Common myeloid progenitor, CD34-positive (primary cell): ENCODE data around the gene HFM1.

Source experiments
- CTCF ChIA-PET: fragments of 350-600 bp; sonication (Branson Sonifier 250); formaldehyde crosslinking; loops from one replicate; lab custom pipeline; 2021; ENCODE audit warnings: antibody characterized with exemption; lab: Charles Lee
- POLR2A ChIA-PET: fragments of 350-600 bp; sonication (Branson Sonifier 250); formaldehyde crosslinking; loops from one replicate; lab custom pipeline; 2021; ENCODE audit warnings: antibody characterized with exemption; lab: Charles Lee
- DNase-seq, 3 donors: peaks; one replicate each; pipeline versions ENCODE4 v3.0.0 to v3.0.0-alpha.2; 2013
- H3K27ac ChIP-seq, 2 experiments: 1 replicate in 1 of 2; 2 replicates in 1 of 2; pipeline ENCODE4 v1.7.0; 2013; ENCODE audit warnings: inconsistent platforms in 2 of 2, low read length in 2 of 2, mild to moderate bottlenecking in 2 of 2, low read depth in 1 of 2, moderate library complexity in 1 of 2; ENCODE audit not compliant: severe bottlenecking in 2 of 2, insufficient read depth in 1 of 2, poor library complexity in 1 of 2
- H3K27me3 ChIP-seq, 5 experiments: replicated peaks in 2 of 5; 1 replicate in 3 of 5; 2 replicates in 2 of 5; pipeline versions ENCODE4 v1.6.1 to v1.7.0; 2013; ENCODE audit warnings: low read length in 4 of 5, mild to moderate bottlenecking in 2 of 5, moderate library complexity in 2 of 5, inconsistent platforms in 1 of 5; ENCODE audit not compliant: insufficient read depth in 5 of 5, control insufficient read depth in 4 of 5
- H3K36me3 ChIP-seq, 4 experiments: 1 replicate in 2 of 4; 2 replicates in 2 of 4; pipeline versions ENCODE4 v1.6.1 to v1.7.0; 2013; ENCODE audit warnings: low read length in 3 of 4, control low read depth in 1 of 4, mild to moderate bottlenecking in 1 of 4; ENCODE audit not compliant: control insufficient read depth in 4 of 4, insufficient read depth in 4 of 4
- H3K4me1 ChIP-seq, 4 experiments: 1 replicate in 3 of 4; 2 replicates in 1 of 4; pipeline versions ENCODE4 v1.6.1 to v1.7.1; 2013; ENCODE audit warnings: low read length in 3 of 4, mild to moderate bottlenecking in 3 of 4, control low read depth in 1 of 4, inconsistent platforms in 1 of 4, moderate library complexity in 1 of 4; ENCODE audit not compliant: control insufficient read depth in 4 of 4, insufficient read depth in 4 of 4; ENCODE audit errors: control extremely low read depth in 1 of 4
- H3K4me3 ChIP-seq, 7 experiments: 1 replicate in 4 of 7; 2 replicates in 3 of 7; pipeline versions ENCODE4 v1.5.1 to v1.7.0; 2013; ENCODE audit warnings: mild to moderate bottlenecking in 7 of 7, low read length in 6 of 7, moderate library complexity in 6 of 7, inconsistent platforms in 2 of 7, low read depth in 2 of 7, control low read depth in 1 of 7; ENCODE audit not compliant: insufficient read depth in 4 of 7, control insufficient read depth in 1 of 7; ENCODE audit errors: extremely low read depth in 1 of 7
- H3K9me3 ChIP-seq, 5 experiments: 1 replicate in 4 of 5; 2 replicates in 1 of 5; pipeline versions ENCODE4 v1.6.1 to v1.7.1; 2013; ENCODE audit warnings: low read length in 4 of 5, mild to moderate bottlenecking in 2 of 5, inconsistent platforms in 1 of 5, low read depth in 1 of 5, moderate library complexity in 1 of 5; ENCODE audit not compliant: control insufficient read depth in 4 of 5, insufficient read depth in 2 of 5; ENCODE audit errors: control extremely low read depth in 1 of 5
- WGBS: methylation state at CpG from one replicate; pipeline ENCODE4 v1.1.5; 2013; ENCODE audit not compliant: insufficient coverage; 5-methylcytosine and 5-hydroxymethylcytosine counted together

HFM1 gene

DNA sequence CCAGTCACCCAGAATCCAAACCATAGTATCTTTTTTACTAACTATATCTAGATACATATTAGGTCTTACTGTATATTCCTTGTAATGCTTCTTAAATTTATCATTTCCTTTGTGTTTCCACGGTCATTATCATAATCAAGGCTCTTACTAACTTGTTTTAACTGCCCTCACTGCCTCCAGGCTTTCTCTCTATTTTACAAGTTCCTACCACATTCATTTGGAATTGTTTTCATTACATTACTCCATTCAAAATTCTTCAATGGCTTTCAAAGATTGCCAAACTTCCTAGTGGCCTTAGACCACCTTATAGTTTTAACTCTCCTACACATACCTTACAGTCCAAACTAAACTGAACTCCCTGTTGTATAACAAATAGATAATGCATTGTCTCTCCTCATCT is 6.3 kb downstream of the HFM1 start:
- POLR2A ChIA-PET: no interaction called here
- WGBS: 89% methylated on average over 1 of the region's 1 CpG
- Histone ChIP-seq H3K36me3 (no peaks in the 10 kb centered on the region), H3K27ac (no peak overlapping the region), H3K4me3 (no peak overlapping the region), H3K27me3 (no peaks in the 10 kb centered on the region), H3K9me3 (no peaks in the 10 kb centered on the region), H3K4me1 (no peaks in the 10 kb centered on the region)
- DNase-seq: no peak
- CTCF ChIA-PET: no interaction called here

DNA sequence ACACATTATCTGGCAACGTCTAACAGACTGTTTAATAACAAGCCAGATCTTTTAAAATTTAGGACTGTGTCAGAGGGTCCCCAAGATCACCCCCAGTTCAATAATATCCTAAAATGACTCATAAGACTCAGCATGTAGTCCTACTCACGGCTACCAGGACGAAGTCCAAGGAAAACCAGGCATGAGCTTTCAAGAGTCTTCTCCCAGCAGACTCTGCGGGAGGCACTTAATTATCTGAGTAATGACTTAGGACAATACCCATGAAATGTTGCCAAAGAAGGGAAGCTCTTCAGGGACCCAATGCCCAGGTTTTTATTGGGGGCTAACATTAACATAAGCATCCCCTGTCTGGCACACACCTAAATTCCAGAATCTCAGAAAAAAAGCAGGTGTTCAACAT is 7.0 kb downstream of the HFM1 start:
- POLR2A ChIA-PET: no interaction called here
- Histone ChIP-seq H3K4me1 (no peaks in the 10 kb centered on the region), H3K27me3 (no peaks in the 10 kb centered on the region), H3K36me3 (no peaks in the 10 kb centered on the region), H3K4me3 (no peak overlapping the region), H3K9me3 (no peaks in the 10 kb centered on the region), H3K27ac (no peak overlapping the region)
- WGBS: 100% methylated on average over 4 of the region's 4 CpGs
- CTCF ChIA-PET: no interaction called here
- no peak for DNase-seq

DNA sequence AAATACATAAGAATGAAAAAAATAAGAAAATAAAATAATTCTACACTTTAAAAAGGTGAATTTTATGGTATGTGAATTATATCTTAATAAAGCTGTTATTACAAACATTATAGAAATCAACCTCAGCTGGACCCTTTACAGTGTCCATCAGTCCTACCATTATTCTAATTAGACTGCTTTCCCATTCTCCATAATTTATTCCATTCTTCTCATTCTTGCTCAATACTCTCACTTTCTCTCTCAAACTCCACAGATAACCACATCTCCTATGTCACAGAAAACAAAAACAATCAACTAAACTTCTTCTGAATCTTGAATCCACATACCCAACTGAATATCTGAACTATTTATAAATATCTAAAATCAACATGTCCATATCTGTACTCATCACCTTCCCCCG is 11.6 kb downstream of the HFM1 start:
- Histone ChIP-seq H3K9me3 (no peaks in the 10 kb centered on the region), H3K36me3 (no peaks in the 10 kb centered on the region), H3K27ac (no peak overlapping the region), H3K4me1 (no peaks in the 10 kb centered on the region), H3K4me3 (no peak overlapping the region), H3K27me3 (no peaks in the 10 kb centered on the region)
- ChIA-PET CTCF (no interaction called here), POLR2A (no interaction called here)
- no peak for DNase-seq
- 100% methylated on average over 1 of the region's 1 CpG for WGBS

DNA sequence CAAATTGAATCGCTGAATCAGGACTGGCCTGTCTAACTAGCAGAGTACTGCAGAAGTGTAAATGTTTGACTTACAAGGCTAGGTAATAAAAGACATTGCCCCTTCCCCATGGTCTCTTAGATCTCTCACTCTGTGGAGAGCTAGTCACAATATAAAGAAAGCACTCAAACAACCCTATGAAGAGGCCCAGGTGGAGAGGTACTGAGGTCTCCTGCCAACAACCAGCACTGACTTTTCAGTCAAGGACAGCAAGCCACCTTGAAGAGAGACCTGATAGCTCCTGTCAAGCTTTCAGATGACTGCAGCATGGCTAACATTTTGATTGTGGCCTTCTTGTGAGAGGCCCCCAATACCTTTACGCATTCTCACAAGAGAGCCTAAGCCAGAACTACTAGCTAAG is 18.5 kb downstream of the HFM1 start:
- Histone ChIP-seq H3K27ac (no peak overlapping the region), H3K36me3 (no peaks in the 10 kb centered on the region), H3K9me3 (no peaks in the 10 kb centered on the region), H3K27me3 (no peaks in the 10 kb centered on the region), H3K4me1 (no peaks in the 10 kb centered on the region), H3K4me3 (no peak overlapping the region)
- 100% methylated on average over 1 of the region's 2 CpGs for WGBS
- ChIA-PET CTCF (interaction anchor here (1.2 kb wide), 1 partner anchor 10 kb away, joined by 3 read pairs; no protein-coding TSS in a partner anchor), POLR2A (no interaction called here)
- no peak for DNase-seq

DNA sequence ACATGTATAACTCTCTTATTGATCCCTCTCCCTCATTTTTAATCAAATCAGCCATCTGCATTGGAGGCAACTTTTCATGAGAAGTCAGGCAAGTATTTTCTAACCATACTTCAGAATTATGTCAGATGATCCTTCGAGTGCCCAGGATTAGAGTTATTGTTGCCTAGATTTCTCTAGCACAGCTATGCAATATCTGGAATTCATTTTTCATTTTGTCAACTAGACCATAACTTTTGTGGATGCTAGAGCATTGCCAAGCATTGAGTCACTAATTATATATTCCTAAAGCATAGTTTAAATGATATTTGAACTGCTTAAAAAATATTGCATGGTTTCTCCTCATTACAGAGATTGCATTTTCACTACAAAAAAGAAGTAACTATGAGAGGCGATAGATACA is 21.2 kb downstream of the HFM1 start:
- no peak for DNase-seq
- CTCF ChIA-PET: no interaction called here
- 100% methylated on average over 1 of the region's 2 CpGs for WGBS
- POLR2A ChIA-PET: no interaction called here
- no peak overlapping the region for H3K4me3 ChIP-seq
- H3K36me3 ChIP-seq: no peaks in the 10 kb centered on the region
- no peak overlapping the region for H3K27ac ChIP-seq
- H3K9me3 ChIP-seq: no peaks in the 10 kb centered on the region
- H3K27me3 ChIP-seq: no peaks in the 10 kb centered on the region
- H3K4me1 ChIP-seq: no peaks in the 10 kb centered on the region

DNA sequence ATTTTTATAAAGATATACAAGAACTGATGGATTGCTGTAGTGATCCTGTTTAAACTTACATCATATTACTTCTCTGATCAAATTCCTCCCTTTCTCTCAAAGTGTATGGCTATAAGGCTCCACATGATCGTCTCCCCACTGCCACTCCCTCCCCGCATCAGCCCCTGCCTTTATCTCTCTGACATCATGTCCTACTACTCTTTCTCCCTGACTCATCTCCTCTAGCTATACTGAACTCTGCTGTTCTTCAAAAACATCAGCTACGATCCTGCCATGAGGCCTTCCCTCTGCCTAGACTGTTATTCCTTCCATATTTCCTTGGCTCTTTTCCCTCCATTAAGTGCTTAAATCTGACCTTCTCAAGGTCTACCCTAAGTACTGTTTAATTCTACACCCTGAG is 22.8 kb downstream of the HFM1 start:
- WGBS: 100% methylated on average over 3 of the region's 3 CpGs
- no peak overlapping the region for H3K4me3 ChIP-seq
- no peaks in the 10 kb centered on the region for H3K27me3 ChIP-seq
- H3K9me3 ChIP-seq: no peaks in the 10 kb centered on the region
- H3K36me3 ChIP-seq: no peaks in the 10 kb centered on the region
- no peaks in the 10 kb centered on the region for H3K4me1 ChIP-seq
- H3K27ac ChIP-seq: no peak overlapping the region
- CTCF ChIA-PET: interaction anchor here (0.8 kb wide), 1 partner anchor 21 kb away, joined by 3 read pairs; no protein-coding TSS in a partner anchor
- DNase-seq: no peak
- POLR2A ChIA-PET: interaction anchor here (0.6 to 0.7 kb wide), 2 partner anchors 917 to 1577 kb away, joined by 3 to 6 read pairs; partner anchors contain the start of gene RPAP2

DNA sequence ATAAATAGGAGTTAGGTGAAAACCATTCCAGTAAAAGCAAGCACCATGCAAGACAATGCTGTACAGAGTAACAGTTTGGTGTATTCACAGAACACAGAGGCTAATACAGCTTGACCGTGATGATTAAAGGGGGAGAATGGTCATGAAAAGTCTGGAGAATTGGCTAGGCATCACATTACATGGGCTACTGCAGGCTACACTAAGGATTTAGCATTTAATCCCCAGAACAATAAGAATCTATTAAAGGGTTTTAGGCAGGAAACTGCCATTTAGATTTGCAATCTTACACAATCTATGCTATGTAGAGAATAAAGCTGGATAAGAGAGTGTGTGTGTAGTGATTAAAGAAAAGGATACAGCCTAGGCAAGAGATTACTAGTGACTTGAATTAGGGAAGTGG is 30.6 kb downstream of the HFM1 start:
- peaks cover 0 to 4% (median 0%) of the 10 kb centered on the region in 4 experiments for H3K36me3 ChIP-seq
- no peaks in the 10 kb centered on the region for H3K4me1 ChIP-seq
- CTCF ChIA-PET: no interaction called here
- peak in 2 of 3 donors; percentile 0 to 21 for DNase-seq
- no peaks in the 10 kb centered on the region for H3K9me3 ChIP-seq
- WGBS: no CpG with 5 or more reads among the region's 1 CpG
- H3K27ac ChIP-seq: no peak overlapping the region
- no peak overlapping the region for H3K4me3 ChIP-seq
- POLR2A ChIA-PET: interaction anchor here (0.7 kb wide), 1 partner anchor 1328 kb away, joined by 3 read pairs; no protein-coding TSS in a partner anchor
- H3K27me3 ChIP-seq: no peaks in the 10 kb centered on the region
